Neural cell (in vitro differentiated cells): ENCODE measurements around the gene ENGASE. TPM values are rescaled to one million over a fixed set of nuclear protein-coding genes. Genes with fewer than 3 reads are reported as not detected.
"Not testable (repeated sequence)": the region's sequence is repeated elsewhere in the genome, so short reads cannot be mapped to it uniquely, and the experiment has no call there.

Experiments used
- H2AFZ ChIP-seq: fragments of 200-600, 300-800 bp; sonication (generic), shearing (Covaris generic); 2 replicates; pipeline ENCODE4 v1.6.0; 2014; ENCODE audit warnings: low read depth, mild to moderate bottlenecking, antibody characterized with exemption, low read length, moderate library complexity
- H3F3A ChIP-seq: fragments of 200-600 bp; shearing (Covaris generic); 2 replicates; pipeline ENCODE4 v1.6.1; 2016; ENCODE audit warnings: mild to moderate bottlenecking, moderate library complexity, mixed read lengths, antibody characterized with exemption, low read length; ENCODE audit not compliant: insufficient read depth, poor library complexity, severe bottlenecking
- H3K27ac ChIP-seq: fragments of 200-600, 300-800 bp; sonication (generic), shearing (Covaris generic); 2 replicates; pipeline ENCODE4 v1.5.1; 2014; ENCODE audit warnings: mild to moderate bottlenecking, low read length, moderate library complexity
- H3K27me3 ChIP-seq: fragments of 300-800, 200-600 bp; sonication (generic), shearing (Covaris generic); 2 replicates; pipeline ENCODE4 v1.6.0; 2014; ENCODE audit warnings: mild to moderate bottlenecking, low read depth, low read length, moderate library complexity; ENCODE audit not compliant: insufficient read depth
- H3K36me3 ChIP-seq: fragments of 300-800, 200-600 bp; sonication (generic), shearing (Covaris generic); 2 replicates; pipeline ENCODE4 v1.5.1; 2014; ENCODE audit warnings: mild to moderate bottlenecking, antibody characterized with exemption, low read length, moderate library complexity; ENCODE audit not compliant: insufficient read depth
- H3K4me2 ChIP-seq: fragments of 300-800, 200-600 bp; sonication (generic), shearing (Covaris generic); 2 replicates; pipeline ENCODE4 v1.6.0; 2014; ENCODE audit warnings: mild to moderate bottlenecking, low read length
- H3K4me3 ChIP-seq: fragments of 300-800, 200-600 bp; sonication (generic), shearing (Covaris generic); 2 replicates; pipeline ENCODE4 v1.5.1; 2014; ENCODE audit warnings: mild to moderate bottlenecking, low read length, moderate library complexity
- H3K79me2 ChIP-seq: fragments of 200-600 bp; shearing (Covaris generic); replicated peaks from 2 replicates; pipeline ENCODE4 v1.6.0; 2014; ENCODE audit warnings: mild to moderate bottlenecking, low read length, moderate library complexity; ENCODE audit not compliant: insufficient read depth
- H3K9ac ChIP-seq: fragments of 300-800, 200-600 bp; sonication (generic), shearing (Covaris generic); 2 replicates; pipeline ENCODE4 v1.6.1; 2016; ENCODE audit warnings: mild to moderate bottlenecking, low read length, mixed read lengths
- H3K9me2 ChIP-seq: fragments of 200-600 bp; shearing (Covaris generic); 2 replicates; pipeline ENCODE4 v1.6.1; 2016; ENCODE audit warnings: mild to moderate bottlenecking, low read length, mixed read lengths; ENCODE audit not compliant: insufficient read depth
- H3K9me3 ChIP-seq: fragments of 200-600, 300-800 bp; sonication (generic), shearing (Covaris generic); 2 replicates; pipeline ENCODE4 v1.6.1; 2016; ENCODE audit warnings: mild to moderate bottlenecking, mixed run types, low read length, moderate library complexity, mixed read lengths
- H4K20me1 ChIP-seq: fragments of 200-600 bp; shearing (Covaris generic); 2 replicates; pipeline ENCODE4 v1.6.1; 2016; ENCODE audit warnings: mild to moderate bottlenecking, mixed run types; ENCODE audit not compliant: insufficient read depth
- EP300 ChIP-seq: fragments of 450-650 bp; conservative IDR thresholded peaks from 2 replicates; pipeline ENCODE4 v1.6.1; 2014; ENCODE audit warnings: antibody characterized with exemption, mild to moderate bottlenecking, moderate library complexity; ENCODE audit not compliant: poor library complexity, severe bottlenecking
- EZH2 ChIP-seq: fragments of 200-600, 300-800 bp; shearing (Covaris generic), sonication (generic); IDR thresholded peaks from 2 replicates; pipeline ENCODE4 v1.6.1; 2014; ENCODE audit warnings: antibody characterized with exemption, low read length, borderline replicate concordance, mild to moderate bottlenecking; ENCODE audit not compliant: insufficient read depth, poor library complexity, severe bottlenecking
- MXI1 ChIP-seq: fragments of 450-650 bp; conservative IDR thresholded peaks from 2 replicates; pipeline ENCODE4 v1.6.1; 2014; ENCODE audit warnings: antibody characterized with exemption, mild to moderate bottlenecking; ENCODE audit not compliant: poor library complexity, severe bottlenecking
- POLR2AphosphoS5 ChIP-seq: IDR thresholded peaks from 2 replicates; pipeline ENCODE4 v1.6.1; 2012
- RAD21 ChIP-seq: fragments of 450-650 bp; conservative IDR thresholded peaks from 2 replicates; pipeline ENCODE4 v1.6.1; 2014; ENCODE audit warnings: antibody characterized with exemption, mild to moderate bottlenecking, moderate library complexity
- REST ChIP-seq: IDR thresholded peaks from 2 replicates; pipeline ENCODE4 v1.6.1; 2012; ENCODE audit warnings: borderline replicate concordance
- SMC3 ChIP-seq: fragments of 450-650 bp; conservative IDR thresholded peaks from 2 replicates; pipeline ENCODE4 v1.6.1; 2014; ENCODE audit warnings: antibody characterized with exemption, mild to moderate bottlenecking, moderate library complexity; ENCODE audit not compliant: poor library complexity
- TAF1 ChIP-seq: IDR thresholded peaks from 2 replicates; pipeline ENCODE4 v1.6.1; 2012; ENCODE audit warnings: low read depth
- polyA plus RNA-seq: library from polyadenylated mRNA; depleted of rRNA; stranded (reverse); fragments of >200 nt; gene quantifications from 2 replicates; pipeline ENCODE4 v1.2.3, GENCODE V29; 2014
- TF ChIP-seq, protein P1 (sequence below): fragments of 450-650 bp; IDR thresholded peaks from 2 replicates; pipeline ENCODE4 v1.5.1; 2014; ENCODE audit warnings: antibody characterized with exemption, mild to moderate bottlenecking, moderate library complexity; ENCODE audit not compliant: poor library complexity, severe bottlenecking

Gene ENGASE
- polyA plus RNA-seq, 1 donor from 2014 or later: 13.0 TPM

GRCh38 chr17:79073706-79074088 is 927 bp upstream of the ENGASE start:
- H3K36me3 ChIP-seq: no peaks in the 10 kb centered on the region
- no peak overlapping the region for H3K9ac ChIP-seq
- peak overlapping the region; percentile 72 for H3K4me3 ChIP-seq
- H3K9me2 ChIP-seq: no peaks in the 10 kb centered on the region
- H2AFZ ChIP-seq: no peak overlapping the region
- no peak overlapping the region for H3K4me2 ChIP-seq
- H3K79me2 ChIP-seq: no peaks in the 10 kb centered on the region
- TF ChIP-seq SMC3: no peak
- TF ChIP-seq TAF1: no peak
- no peak for TF ChIP-seq POLR2AphosphoS5
- TF ChIP-seq EP300: no peak
- no peak for TF ChIP-seq MXI1
- no peak for TF ChIP-seq EZH2
- TF ChIP-seq REST: no peak
- TF ChIP-seq, protein P1, sequence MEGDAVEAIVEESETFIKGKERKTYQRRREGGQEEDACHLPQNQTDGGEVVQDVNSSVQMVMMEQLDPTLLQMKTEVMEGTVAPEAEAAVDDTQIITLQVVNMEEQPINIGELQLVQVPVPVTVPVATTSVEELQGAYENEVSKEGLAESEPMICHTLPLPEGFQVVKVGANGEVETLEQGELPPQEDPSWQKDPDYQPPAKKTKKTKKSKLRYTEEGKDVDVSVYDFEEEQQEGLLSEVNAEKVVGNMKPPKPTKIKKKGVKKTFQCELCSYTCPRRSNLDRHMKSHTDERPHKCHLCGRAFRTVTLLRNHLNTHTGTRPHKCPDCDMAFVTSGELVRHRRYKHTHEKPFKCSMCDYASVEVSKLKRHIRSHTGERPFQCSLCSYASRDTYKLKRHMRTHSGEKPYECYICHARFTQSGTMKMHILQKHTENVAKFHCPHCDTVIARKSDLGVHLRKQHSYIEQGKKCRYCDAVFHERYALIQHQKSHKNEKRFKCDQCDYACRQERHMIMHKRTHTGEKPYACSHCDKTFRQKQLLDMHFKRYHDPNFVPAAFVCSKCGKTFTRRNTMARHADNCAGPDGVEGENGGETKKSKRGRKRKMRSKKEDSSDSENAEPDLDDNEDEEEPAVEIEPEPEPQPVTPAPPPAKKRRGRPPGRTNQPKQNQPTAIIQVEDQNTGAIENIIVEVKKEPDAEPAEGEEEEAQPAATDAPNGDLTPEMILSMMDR: no peak
- TF ChIP-seq RAD21: no peak
- no peak overlapping the region for H3K27ac ChIP-seq
- H3F3A ChIP-seq: no peaks in the 10 kb centered on the region
- no peaks in the 10 kb centered on the region for H3K9me3 ChIP-seq
- H4K20me1 ChIP-seq: no peaks in the 10 kb centered on the region
- H3K27me3 ChIP-seq: no peaks in the 10 kb centered on the region

DNA sequence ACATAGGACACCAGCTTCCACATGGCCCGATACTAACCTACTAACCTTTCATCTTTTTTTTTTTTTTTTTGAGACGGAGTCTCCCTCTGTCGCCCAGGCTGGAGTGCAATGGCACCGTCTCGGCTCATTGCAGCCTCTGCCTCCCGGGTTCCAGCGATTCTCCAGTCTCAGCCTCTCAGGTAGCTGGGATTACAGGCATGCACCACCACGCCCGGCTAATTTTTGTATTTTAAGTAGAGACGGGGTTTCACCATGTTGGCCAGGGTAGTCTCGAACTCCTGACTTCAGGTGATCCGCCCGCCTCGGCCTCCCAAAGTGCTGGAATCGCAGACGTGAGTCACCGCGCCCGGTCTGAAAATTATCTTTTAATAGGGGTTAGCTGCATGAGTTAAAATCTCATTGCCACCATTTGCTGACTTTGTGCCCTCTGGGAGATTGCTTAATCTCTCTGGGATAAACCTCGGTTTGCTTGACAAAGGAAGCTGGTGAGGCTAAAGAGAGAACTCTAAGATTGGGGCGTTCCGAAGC is 439 bp upstream of the ENGASE start:
- not testable (repeated sequence) for H3K27me3 ChIP-seq, H3K9me3 ChIP-seq, H3K4me2 ChIP-seq, H3K36me3 ChIP-seq, H3K79me2 ChIP-seq, H3F3A ChIP-seq, H3K9me2 ChIP-seq, H4K20me1 ChIP-seq, H3K27ac ChIP-seq
- Histone ChIP-seq H2AFZ (peak overlapping the region; percentile 38), H3K9ac (peak overlapping the region; percentile 45), H3K4me3 (peak overlapping the region; percentile 72)

GRCh38 chr17:79075446-79075750 is 774 bp downstream of the ENGASE start:
- no peaks in the 10 kb centered on the region for H3K9me2 ChIP-seq
- H3K36me3 ChIP-seq: no peaks in the 10 kb centered on the region
- H3K9me3 ChIP-seq: no peaks in the 10 kb centered on the region
- no peaks in the 10 kb centered on the region for H4K20me1 ChIP-seq
- H3K4me2 ChIP-seq: peak overlapping the region; percentile 46
- H3K4me3 ChIP-seq: peak overlapping the region; percentile 72
- H3K79me2 ChIP-seq: no peaks in the 10 kb centered on the region
- no peak overlapping the region for H3K27ac ChIP-seq
- H3F3A ChIP-seq: no peaks in the 10 kb centered on the region
- TF ChIP-seq REST: no peak
- TF ChIP-seq SMC3: no peak
- TF ChIP-seq EP300: no peak
- TF ChIP-seq MXI1: no peak
- TF ChIP-seq TAF1: no peak
- TF ChIP-seq RAD21: no peak
- TF ChIP-seq, protein P1: no peak
- no peak for TF ChIP-seq EZH2
- H2AFZ ChIP-seq: no peak overlapping the region
- H3K9ac ChIP-seq: peak overlapping the region; percentile 58
- no peaks in the 10 kb centered on the region for H3K27me3 ChIP-seq
